ENCODE data around the gene ASMT. TPM values are rescaled to one million over a fixed set of nuclear protein-coding genes. Genes with fewer than 3 reads are reported as not detected.

The ASMT gene
- total and polyA plus RNA-seq, 2 donors (not counting 1 experiment from before 2014, with no cell fraction given), result not detected

GRCh38 chrX:1610166-1610565 is 4.7 kb upstream of the ASMT start:
- Histone ChIP-seq H3K79me2 (ENCODE audit: control insufficient read depth, insufficient read depth, low read length) (no peaks in the 10 kb centered on the region), H3K9me3 (ENCODE audit: control insufficient read depth, insufficient read depth, low read depth, low read length) (no peaks in the 10 kb centered on the region), H3K9ac (ENCODE audit: insufficient read depth, low read length) (no peak overlapping the region), H2AFZ (ENCODE audit: low read length) (no peak overlapping the region), H4K20me1 (ENCODE audit: control insufficient read depth, extremely low read depth, insufficient read depth, low read length) (no peaks in the 10 kb centered on the region), H3K27me3 (ENCODE audit: control insufficient read depth, insufficient read depth, low read length) (no peaks in the 10 kb centered on the region), H3K27ac (ENCODE audit: insufficient read depth, low read length) (no peak overlapping the region), H3K4me1 (ENCODE audit: control insufficient read depth, extremely low read depth, insufficient read depth, low read length) (no peaks in the 10 kb centered on the region), H3K4me2 (ENCODE audit: extremely low read depth, insufficient read depth, low read length) (no peak overlapping the region), H3K36me3 (ENCODE audit: control insufficient read depth, insufficient read depth, low read length) (no peaks in the 10 kb centered on the region), H3K4me3 (replicated peaks in 1 of 4; ENCODE audit: control extremely low read depth in 1 of 4, insufficient read depth in 1 of 4, low read depth in 3 of 4, low read length in 4 of 4) (no peak overlapping the region)
- TF ChIP-seq EZH2 (IDR thresholded peaks at IDR 0.05; ENCODE audit: low read length, missing control alignments), result no peak
- TF ChIP-seq, protein P1, sequence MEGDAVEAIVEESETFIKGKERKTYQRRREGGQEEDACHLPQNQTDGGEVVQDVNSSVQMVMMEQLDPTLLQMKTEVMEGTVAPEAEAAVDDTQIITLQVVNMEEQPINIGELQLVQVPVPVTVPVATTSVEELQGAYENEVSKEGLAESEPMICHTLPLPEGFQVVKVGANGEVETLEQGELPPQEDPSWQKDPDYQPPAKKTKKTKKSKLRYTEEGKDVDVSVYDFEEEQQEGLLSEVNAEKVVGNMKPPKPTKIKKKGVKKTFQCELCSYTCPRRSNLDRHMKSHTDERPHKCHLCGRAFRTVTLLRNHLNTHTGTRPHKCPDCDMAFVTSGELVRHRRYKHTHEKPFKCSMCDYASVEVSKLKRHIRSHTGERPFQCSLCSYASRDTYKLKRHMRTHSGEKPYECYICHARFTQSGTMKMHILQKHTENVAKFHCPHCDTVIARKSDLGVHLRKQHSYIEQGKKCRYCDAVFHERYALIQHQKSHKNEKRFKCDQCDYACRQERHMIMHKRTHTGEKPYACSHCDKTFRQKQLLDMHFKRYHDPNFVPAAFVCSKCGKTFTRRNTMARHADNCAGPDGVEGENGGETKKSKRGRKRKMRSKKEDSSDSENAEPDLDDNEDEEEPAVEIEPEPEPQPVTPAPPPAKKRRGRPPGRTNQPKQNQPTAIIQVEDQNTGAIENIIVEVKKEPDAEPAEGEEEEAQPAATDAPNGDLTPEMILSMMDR (conservative IDR thresholded peaks at IDR 0.05 in 1 of 2, IDR thresholded peaks at IDR 0.05 in 1 of 2; ENCODE audit: low read depth in 1 of 2, low read length in 2 of 2), result no peak
- no peak for DNase-seq (ENCODE audit: low read depth in 2 of 2)

GRCh38 chrX:1610736-1611135 is 4.1 kb upstream of the ASMT start:
- Histone ChIP-seq H3K9me3 (ENCODE audit: control insufficient read depth, insufficient read depth, low read depth, low read length) (no peaks in the 10 kb centered on the region), H3K4me3 (replicated peaks in 1 of 4; ENCODE audit: control extremely low read depth in 1 of 4, insufficient read depth in 1 of 4, low read depth in 3 of 4, low read length in 4 of 4) (no peak overlapping the region), H3K79me2 (ENCODE audit: control insufficient read depth, insufficient read depth, low read length) (no peaks in the 10 kb centered on the region), H3K27me3 (ENCODE audit: control insufficient read depth, insufficient read depth, low read length) (no peaks in the 10 kb centered on the region), H3K36me3 (ENCODE audit: control insufficient read depth, insufficient read depth, low read length) (no peaks in the 10 kb centered on the region), H4K20me1 (ENCODE audit: control insufficient read depth, extremely low read depth, insufficient read depth, low read length) (no peaks in the 10 kb centered on the region), H3K27ac (ENCODE audit: insufficient read depth, low read length) (no peak overlapping the region), H2AFZ (ENCODE audit: low read length) (no peak overlapping the region), H3K4me2 (ENCODE audit: extremely low read depth, insufficient read depth, low read length) (no peak overlapping the region), H3K9ac (ENCODE audit: insufficient read depth, low read length) (no peak overlapping the region), H3K4me1 (ENCODE audit: control insufficient read depth, extremely low read depth, insufficient read depth, low read length) (no peaks in the 10 kb centered on the region)
- DNase-seq (ENCODE audit: low read depth in 2 of 2), result no peak
- TF ChIP-seq, protein P1 (conservative IDR thresholded peaks at IDR 0.05 in 1 of 2, IDR thresholded peaks at IDR 0.05 in 1 of 2; ENCODE audit: low read depth in 1 of 2, low read length in 2 of 2), result no peak
- TF ChIP-seq EZH2 (IDR thresholded peaks at IDR 0.05; ENCODE audit: low read length, missing control alignments), result no peak

- H3K4me1 ChIP-seq (ENCODE audit: control insufficient read depth, extremely low read depth, insufficient read depth, low read length), result no peaks in the 10 kb centered on the region
- no peaks in the 10 kb centered on the region for H3K9me3 ChIP-seq (ENCODE audit: control insufficient read depth, insufficient read depth, low read depth, low read length)
- H3K27me3 ChIP-seq (ENCODE audit: control insufficient read depth, insufficient read depth, low read length), result no peaks in the 10 kb centered on the region
- TF ChIP-seq, protein P1 (conservative IDR thresholded peaks at IDR 0.05 in 1 of 2, IDR thresholded peaks at IDR 0.05 in 1 of 2; ENCODE audit: low read depth in 1 of 2, low read length in 2 of 2), result no peak
- TF ChIP-seq EZH2 (IDR thresholded peaks at IDR 0.05; ENCODE audit: low read length, missing control alignments), result no peak
- H3K79me2 ChIP-seq (ENCODE audit: control insufficient read depth, insufficient read depth, low read length), result no peaks in the 10 kb centered on the region
- H3K4me2 ChIP-seq (ENCODE audit: extremely low read depth, insufficient read depth, low read length), result no peak overlapping the region
- H3K4me3 ChIP-seq (replicated peaks in 1 of 4; ENCODE audit: control extremely low read depth in 1 of 4, insufficient read depth in 1 of 4, low read depth in 3 of 4, low read length in 4 of 4), result no peak overlapping the region
- no peak overlapping the region for H3K9ac ChIP-seq (ENCODE audit: insufficient read depth, low read length)
- DNase-seq (ENCODE audit: low read depth in 2 of 2), result no peak
- H4K20me1 ChIP-seq (ENCODE audit: control insufficient read depth, extremely low read depth, insufficient read depth, low read length), result no peaks in the 10 kb centered on the region
- no peaks in the 10 kb centered on the region for H3K36me3 ChIP-seq (ENCODE audit: control insufficient read depth, insufficient read depth, low read length)
- no peak overlapping the region for H3K27ac ChIP-seq (ENCODE audit: insufficient read depth, low read length)
- H2AFZ ChIP-seq (ENCODE audit: low read length), result no peak overlapping the region
Measured at GRCh38 chrX:1612641-1613286, 2.1 kb upstream of the ASMT start.

Data from fibroblast of lung (primary cell).